ENCODE results near the gene CLTB. TPM values are rescaled to one million over a fixed set of nuclear protein-coding genes. Genes with fewer than 3 reads are reported as not detected.

CLTB gene
- total and polyA plus RNA-seq, 2 of the 8 experiments (the other 6 are each of a cell fraction or from before 2014, with no cell fraction given), result 25.9 to 34.9 TPM

- no peak for TF ChIP-seq ATF2 (IDR thresholded peaks at IDR 0.05; ENCODE audit: low read length)
- no peak for TF ChIP-seq RBBP5 (IDR thresholded peaks at IDR 0.05; ENCODE audit: borderline replicate concordance, low read depth, low read length)
Measured at GRCh38 chr5:176429972-176430371, 13.6 kb upstream of the CLTB start (continued).

Measured in H1 (cell line).